KMS-11 (cell line): ENCODE results near the gene DAZAP1.

Source experiments
- H2AFZ ChIP-seq: fragments of 200-600 bp; sonication (generic); 2 replicates; pipeline ENCODE4 v1.6.1; 2016; ENCODE audit warnings: antibody characterized with exemption, mixed run types, low read depth
- H3K27ac ChIP-seq: fragments of 200-600 bp; sonication (generic); 2 replicates; pipeline ENCODE4 v1.6.1; 2016; ENCODE audit warnings: mild to moderate bottlenecking, mixed run types
- H3K27me3 ChIP-seq: fragments of 200-600 bp; sonication (generic); 2 replicates; pipeline ENCODE4 v1.6.1; 2017; ENCODE audit warnings: mild to moderate bottlenecking, low read depth, mixed run types, moderate library complexity; ENCODE audit not compliant: insufficient read depth
- H3K36me3 ChIP-seq: fragments of 200-600 bp; sonication (generic); 2 replicates; pipeline ENCODE4 v1.6.1; 2017; ENCODE audit warnings: mild to moderate bottlenecking, mixed run types; ENCODE audit not compliant: insufficient read depth
- H3K4me1 ChIP-seq: fragments of 200-600 bp; sonication (generic); 2 replicates; pipeline ENCODE4 v1.6.1; 2016; ENCODE audit warnings: mild to moderate bottlenecking, low read depth, mixed run types; ENCODE audit not compliant: poor library complexity, severe bottlenecking
- H3K4me2 ChIP-seq: fragments of 200-600 bp; sonication (generic); 2 replicates; pipeline ENCODE4 v1.7.0; 2016; ENCODE audit warnings: mild to moderate bottlenecking, mixed run types
- H3K4me3 ChIP-seq: fragments of 200-600 bp; sonication (generic); IDR thresholded peaks from 2 replicates; pipeline ENCODE4 v1.6.1; 2017; ENCODE audit warnings: low read depth, low read length, mixed read lengths; ENCODE audit not compliant: insufficient read depth
- H3K79me2 ChIP-seq: fragments of 200-600 bp; sonication (generic); 2 replicates; pipeline ENCODE4 v1.6.1; 2016; ENCODE audit warnings: low read depth, mixed run types; ENCODE audit not compliant: insufficient read depth
- H3K9ac ChIP-seq: fragments of 200-600 bp; sonication (generic); 2 replicates; pipeline ENCODE4 v1.6.1; 2016; ENCODE audit warnings: mild to moderate bottlenecking, mixed run types
- H4K20me1 ChIP-seq: fragments of 200-600 bp; sonication (generic); 2 replicates; pipeline ENCODE4 v1.6.1; 2016; ENCODE audit warnings: mild to moderate bottlenecking, mixed run types; ENCODE audit not compliant: insufficient read depth
- TF ChIP-seq, protein P1 (sequence below): fragments of 200-600 bp; sonication (generic); conservative IDR thresholded peaks from 2 replicates; pipeline ENCODE4 v1.6.1; 2017; ENCODE audit warnings: low read depth, mild to moderate bottlenecking, antibody characterized with exemption, low read length, moderate library complexity, mixed read lengths

Gene DAZAP1

GRCh38 chr19:1388637-1389026 lies 18.8 kb upstream of the DAZAP1 start:
- TF ChIP-seq, protein P1, sequence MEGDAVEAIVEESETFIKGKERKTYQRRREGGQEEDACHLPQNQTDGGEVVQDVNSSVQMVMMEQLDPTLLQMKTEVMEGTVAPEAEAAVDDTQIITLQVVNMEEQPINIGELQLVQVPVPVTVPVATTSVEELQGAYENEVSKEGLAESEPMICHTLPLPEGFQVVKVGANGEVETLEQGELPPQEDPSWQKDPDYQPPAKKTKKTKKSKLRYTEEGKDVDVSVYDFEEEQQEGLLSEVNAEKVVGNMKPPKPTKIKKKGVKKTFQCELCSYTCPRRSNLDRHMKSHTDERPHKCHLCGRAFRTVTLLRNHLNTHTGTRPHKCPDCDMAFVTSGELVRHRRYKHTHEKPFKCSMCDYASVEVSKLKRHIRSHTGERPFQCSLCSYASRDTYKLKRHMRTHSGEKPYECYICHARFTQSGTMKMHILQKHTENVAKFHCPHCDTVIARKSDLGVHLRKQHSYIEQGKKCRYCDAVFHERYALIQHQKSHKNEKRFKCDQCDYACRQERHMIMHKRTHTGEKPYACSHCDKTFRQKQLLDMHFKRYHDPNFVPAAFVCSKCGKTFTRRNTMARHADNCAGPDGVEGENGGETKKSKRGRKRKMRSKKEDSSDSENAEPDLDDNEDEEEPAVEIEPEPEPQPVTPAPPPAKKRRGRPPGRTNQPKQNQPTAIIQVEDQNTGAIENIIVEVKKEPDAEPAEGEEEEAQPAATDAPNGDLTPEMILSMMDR: no peak
- Histone ChIP-seq H3K4me3 (no peak overlapping the region), H3K27ac (no peak overlapping the region), H3K9ac (no peak overlapping the region), H3K79me2 (peaks cover 15% of the 10 kb centered on the region), H3K4me2 (no peak overlapping the region), H3K27me3 (no peaks in the 10 kb centered on the region), H2AFZ (no peak overlapping the region), H3K4me1 (peaks cover 10% of the 10 kb centered on the region), H4K20me1 (no peaks in the 10 kb centered on the region), H3K36me3 (no peaks in the 10 kb centered on the region)

- Histone ChIP-seq H3K4me1 (peaks cover 10% of the 10 kb centered on the region), H3K9ac (no peak overlapping the region), H3K79me2 (peaks cover 12% of the 10 kb centered on the region), H3K4me3 (no peak overlapping the region), H2AFZ (no peak overlapping the region), H4K20me1 (no peaks in the 10 kb centered on the region), H3K36me3 (no peaks in the 10 kb centered on the region), H3K27me3 (no peaks in the 10 kb centered on the region), H3K27ac (no peak overlapping the region), H3K4me2 (no peak overlapping the region)
- TF ChIP-seq, protein P1: no peak
Measured at GRCh38 chr19:1389033-1389940, 18.1 kb upstream of the DAZAP1 start.

DNA sequence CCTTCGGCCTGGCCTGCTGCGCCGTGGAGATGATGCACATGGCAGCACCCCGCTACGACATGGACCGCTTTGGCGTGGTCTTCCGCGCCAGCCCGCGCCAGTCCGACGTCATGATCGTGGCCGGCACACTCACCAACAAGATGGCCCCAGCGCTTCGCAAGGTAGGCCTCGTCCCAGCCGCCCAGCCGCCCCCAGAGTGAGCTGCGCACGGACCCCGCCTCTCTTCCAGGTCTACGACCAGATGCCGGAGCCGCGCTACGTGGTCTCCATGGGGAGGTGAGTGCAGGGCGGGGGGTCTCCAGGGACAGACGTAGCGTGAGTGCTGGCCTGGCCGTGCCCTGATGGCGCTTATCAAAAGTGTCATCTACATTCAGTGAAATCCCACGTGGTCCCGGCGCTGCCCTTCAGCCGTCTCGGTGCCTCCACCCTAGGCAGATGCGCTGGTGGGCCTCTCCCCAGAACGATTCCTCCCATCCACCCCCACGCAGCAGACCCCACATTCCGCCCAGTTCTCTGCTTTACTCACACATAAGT lies 16.4 kb upstream of the DAZAP1 start:
- TF ChIP-seq, protein P1: no peak
- no peaks in the 10 kb centered on the region for H3K36me3 ChIP-seq

DNA sequence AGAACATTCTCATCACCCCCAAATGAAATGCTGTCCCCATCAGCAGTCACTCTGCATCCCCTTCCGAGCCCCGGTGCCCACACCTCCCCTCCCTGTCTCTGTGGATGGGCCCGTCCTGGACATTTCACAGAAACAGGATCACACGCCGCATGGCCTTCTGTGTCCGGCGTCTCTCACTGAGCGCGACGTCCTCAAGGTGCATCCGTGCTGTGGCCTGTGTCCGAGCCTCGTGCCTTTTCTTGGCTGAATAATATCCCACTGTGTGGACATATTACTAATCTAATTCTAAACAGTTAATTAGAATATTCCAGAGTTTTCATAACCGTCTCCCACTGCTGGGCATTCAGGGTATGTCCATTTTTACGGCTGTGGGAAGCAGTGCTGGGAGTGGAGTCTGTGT lies 15.0 kb upstream of the DAZAP1 start:
- Histone ChIP-seq H3K79me2 (no peaks in the 10 kb centered on the region), H3K27me3 (no peaks in the 10 kb centered on the region), H3K4me2 (no peak overlapping the region), H3K4me3 (no peak overlapping the region), H3K9ac (no peak overlapping the region), H2AFZ (no peak overlapping the region), H3K4me1 (no peaks in the 10 kb centered on the region), H3K27ac (no peak overlapping the region), H3K36me3 (no peaks in the 10 kb centered on the region), H4K20me1 (no peaks in the 10 kb centered on the region)
- TF ChIP-seq, protein P1: no peak

More for the DNA sequence above, 16.4 kb upstream of the DAZAP1 start:
- no peaks in the 10 kb centered on the region for H3K27me3 ChIP-seq
- H3K9ac ChIP-seq: no peak overlapping the region
- no peaks in the 10 kb centered on the region for H3K4me1 ChIP-seq
- H3K4me2 ChIP-seq: no peak overlapping the region
- no peak overlapping the region for H3K27ac ChIP-seq
- no peaks in the 10 kb centered on the region for H4K20me1 ChIP-seq
- H2AFZ ChIP-seq: no peak overlapping the region
- no peak overlapping the region for H3K4me3 ChIP-seq
- no peaks in the 10 kb centered on the region; the same call in 1 of the 2 replicates for H3K79me2 ChIP-seq
